ENCODE results near the gene CADM1. TPM values are rescaled to one million over a fixed set of nuclear protein-coding genes. Genes with fewer than 3 reads are reported as not detected.

The CADM1 gene
- total and polyA plus RNA-seq, 10 of the 15 experiments (the other 5 are each of a cell fraction or from before 2014, with no cell fraction given) = 0.03 to 0.48 (median 0.15) TPM; not detected in 3

DNA sequence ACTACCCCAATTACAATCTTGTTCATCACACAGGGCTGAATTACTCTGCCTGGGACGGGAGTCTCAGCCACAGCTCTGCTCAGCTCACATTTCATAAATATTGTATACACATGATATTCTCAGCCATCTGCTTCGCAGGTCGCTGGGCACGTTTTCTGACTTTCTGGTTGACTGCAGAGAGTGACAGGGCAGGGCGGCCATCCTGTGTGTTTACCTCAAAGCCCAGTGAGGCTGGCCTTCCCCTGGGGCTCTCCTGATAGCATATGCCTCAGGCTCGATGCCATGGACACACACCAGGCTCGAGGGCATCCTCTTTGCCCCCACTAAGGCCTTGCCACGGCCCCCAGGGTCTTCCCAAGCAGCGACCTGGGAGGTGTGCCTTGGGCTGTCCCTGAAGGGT is 345.0 kb downstream of the CADM1 start:
- no peaks in the 10 kb centered on the region for H3K9me3 ChIP-seq (replicated peaks; ENCODE audit: control insufficient read depth, insufficient read depth, low read length)
- ChIA-PET SMC1A (ENCODE audit: uncharacterized antibody, unreplicated experiment) (no interaction called here), POLR2A (no interaction called here), RAD21 (ENCODE audit: unreplicated experiment) (no interaction called here), CTCF (interaction anchor here (1.0 kb wide), 1 partner anchor 8 kb away, joined by 3 read pairs; no protein-coding TSS in a partner anchor)
- BruUV-seq (replicated peaks) = no TSS peak
- no peak overlapping the region for H3K4me3 ChIP-seq
- no peaks in the 10 kb centered on the region for H4K20me1 ChIP-seq (ENCODE audit: control insufficient read depth, insufficient read depth)
- ATAC-seq = no peak
- in situ Hi-C loops (cut with MboI) = loop anchor here (10.0 kb wide), 1 partner anchor 64 kb away; no protein-coding TSS in a partner anchor
- FAIRE-seq = no peak
- H3K4me2 ChIP-seq (ENCODE audit: control insufficient read depth, insufficient read depth) = no peak overlapping the region
- intact Hi-C loops (cut with micrococcal nuclease; ENCODE audit: unreplicated experiment) = no loop called here
- peaks cover 0 to 2% of the 10 kb centered on the region in 2 experiments; a peak in 1 of 4 replicates for H3K27me3 ChIP-seq (replicated peaks in 1 of 2; ENCODE audit: control insufficient read depth in 2 of 2, insufficient read depth in 2 of 2, low read length in 1 of 2)
- H3K27ac ChIP-seq (ENCODE audit: control insufficient read depth, insufficient read depth) = no peak overlapping the region
- no peak for DNase-seq (ENCODE audit: low read depth, low spot score)
- no peaks in the 10 kb centered on the region for H3K36me3 ChIP-seq (ENCODE audit: control insufficient read depth in 2 of 2, insufficient read depth in 2 of 2, low read length in 1 of 2)
- no peak overlapping the region for H3K9ac ChIP-seq (ENCODE audit: control insufficient read depth, insufficient read depth, low read length)
- H3K4me1 ChIP-seq (ENCODE audit: control insufficient read depth, insufficient read depth, low read length) = no peaks in the 10 kb centered on the region
- no peak overlapping the region for H2AFZ ChIP-seq (ENCODE audit: control insufficient read depth, low read depth, low read length)
- no peaks in the 10 kb centered on the region for H3K79me2 ChIP-seq (ENCODE audit: control insufficient read depth, insufficient read depth, low read length)
- WGBS (ENCODE audit: insufficient coverage, insufficient replicate concordance, low lambda C conversion rate, missing lambda C conversion rate) = 6% methylated on average over 9 of the region's 9 CpGs
- TF ChIP-seq IKZF2 (IDR thresholded peaks at IDR 0.05) = no peak
- no peak for TF ChIP-seq ZNF24 (IDR thresholded peaks at IDR 0.05)
- TF ChIP-seq BMI1 (IDR thresholded peaks at IDR 0.05; ENCODE audit: borderline replicate concordance) = no peak
- no peak for TF ChIP-seq POLR2AphosphoS5 (IDR thresholded peaks at IDR 0.05; ENCODE audit: low read length)
- no peak for TF ChIP-seq TCF12 (IDR thresholded peaks at IDR 0.05; ENCODE audit: low read depth, low read length)
- TF ChIP-seq, protein P1, sequence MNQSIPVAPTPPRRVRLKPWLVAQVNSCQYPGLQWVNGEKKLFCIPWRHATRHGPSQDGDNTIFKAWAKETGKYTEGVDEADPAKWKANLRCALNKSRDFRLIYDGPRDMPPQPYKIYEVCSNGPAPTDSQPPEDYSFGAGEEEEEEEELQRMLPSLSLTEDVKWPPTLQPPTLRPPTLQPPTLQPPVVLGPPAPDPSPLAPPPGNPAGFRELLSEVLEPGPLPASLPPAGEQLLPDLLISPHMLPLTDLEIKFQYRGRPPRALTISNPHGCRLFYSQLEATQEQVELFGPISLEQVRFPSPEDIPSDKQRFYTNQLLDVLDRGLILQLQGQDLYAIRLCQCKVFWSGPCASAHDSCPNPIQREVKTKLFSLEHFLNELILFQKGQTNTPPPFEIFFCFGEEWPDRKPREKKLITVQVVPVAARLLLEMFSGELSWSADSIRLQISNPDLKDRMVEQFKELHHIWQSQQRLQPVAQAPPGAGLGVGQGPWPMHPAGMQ (IDR thresholded peaks at IDR 0.05; ENCODE audit: borderline replicate concordance) = no peak
- TF ChIP-seq EGR1 (IDR thresholded peaks at IDR 0.05; ENCODE audit: borderline replicate concordance in 1 of 2, low read depth in 2 of 2, low read length in 2 of 2) = no peak
- no peak for TF ChIP-seq CHD1 (IDR thresholded peaks at IDR 0.05; ENCODE audit: low read depth, low read length)
- TF ChIP-seq SIX5 (IDR thresholded peaks at IDR 0.05; ENCODE audit: low read depth, low read length, severe bottlenecking) = no peak
- TF ChIP-seq, protein P2, sequence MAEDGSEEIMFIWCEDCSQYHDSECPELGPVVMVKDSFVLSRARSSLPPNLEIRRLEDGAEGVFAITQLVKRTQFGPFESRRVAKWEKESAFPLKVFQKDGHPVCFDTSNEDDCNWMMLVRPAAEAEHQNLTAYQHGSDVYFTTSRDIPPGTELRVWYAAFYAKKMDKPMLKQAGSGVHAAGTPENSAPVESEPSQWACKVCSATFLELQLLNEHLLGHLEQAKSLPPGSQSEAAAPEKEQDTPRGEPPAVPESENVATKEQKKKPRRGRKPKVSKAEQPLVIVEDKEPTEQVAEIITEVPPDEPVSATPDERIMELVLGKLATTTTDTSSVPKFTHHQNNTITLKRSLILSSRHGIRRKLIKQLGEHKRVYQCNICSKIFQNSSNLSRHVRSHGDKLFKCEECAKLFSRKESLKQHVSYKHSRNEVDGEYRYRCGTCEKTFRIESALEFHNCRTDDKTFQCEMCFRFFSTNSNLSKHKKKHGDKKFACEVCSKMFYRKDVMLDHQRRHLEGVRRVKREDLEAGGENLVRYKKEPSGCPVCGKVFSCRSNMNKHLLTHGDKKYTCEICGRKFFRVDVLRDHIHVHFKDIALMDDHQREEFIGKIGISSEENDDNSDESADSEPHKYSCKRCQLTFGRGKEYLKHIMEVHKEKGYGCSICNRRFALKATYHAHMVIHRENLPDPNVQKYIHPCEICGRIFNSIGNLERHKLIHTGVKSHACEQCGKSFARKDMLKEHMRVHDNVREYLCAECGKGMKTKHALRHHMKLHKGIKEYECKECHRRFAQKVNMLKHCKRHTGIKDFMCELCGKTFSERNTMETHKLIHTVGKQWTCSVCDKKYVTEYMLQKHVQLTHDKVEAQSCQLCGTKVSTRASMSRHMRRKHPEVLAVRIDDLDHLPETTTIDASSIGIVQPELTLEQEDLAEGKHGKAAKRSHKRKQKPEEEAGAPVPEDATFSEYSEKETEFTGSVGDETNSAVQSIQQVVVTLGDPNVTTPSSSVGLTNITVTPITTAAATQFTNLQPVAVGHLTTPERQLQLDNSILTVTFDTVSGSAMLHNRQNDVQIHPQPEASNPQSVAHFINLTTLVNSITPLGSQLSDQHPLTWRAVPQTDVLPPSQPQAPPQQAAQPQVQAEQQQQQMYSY (CRISPR knock-in tag; IDR thresholded peaks at IDR 0.05) = no peak
- TF ChIP-seq NRF1 (conservative IDR thresholded peaks at IDR 0.05; ENCODE audit: low read depth, low read length) = no peak
- no peak for TF ChIP-seq CREB1 (IDR thresholded peaks at IDR 0.05; ENCODE audit: low read depth)
- TF ChIP-seq ZNF622 (IDR thresholded peaks at IDR 0.05) = no peak
- TF ChIP-seq, protein P3, sequence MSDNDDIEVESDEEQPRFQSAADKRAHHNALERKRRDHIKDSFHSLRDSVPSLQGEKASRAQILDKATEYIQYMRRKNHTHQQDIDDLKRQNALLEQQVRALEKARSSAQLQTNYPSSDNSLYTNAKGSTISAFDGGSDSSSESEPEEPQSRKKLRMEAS (IDR thresholded peaks at IDR 0.05; ENCODE audit: low read depth, low read length) = no peak
- TF ChIP-seq, protein P4, sequence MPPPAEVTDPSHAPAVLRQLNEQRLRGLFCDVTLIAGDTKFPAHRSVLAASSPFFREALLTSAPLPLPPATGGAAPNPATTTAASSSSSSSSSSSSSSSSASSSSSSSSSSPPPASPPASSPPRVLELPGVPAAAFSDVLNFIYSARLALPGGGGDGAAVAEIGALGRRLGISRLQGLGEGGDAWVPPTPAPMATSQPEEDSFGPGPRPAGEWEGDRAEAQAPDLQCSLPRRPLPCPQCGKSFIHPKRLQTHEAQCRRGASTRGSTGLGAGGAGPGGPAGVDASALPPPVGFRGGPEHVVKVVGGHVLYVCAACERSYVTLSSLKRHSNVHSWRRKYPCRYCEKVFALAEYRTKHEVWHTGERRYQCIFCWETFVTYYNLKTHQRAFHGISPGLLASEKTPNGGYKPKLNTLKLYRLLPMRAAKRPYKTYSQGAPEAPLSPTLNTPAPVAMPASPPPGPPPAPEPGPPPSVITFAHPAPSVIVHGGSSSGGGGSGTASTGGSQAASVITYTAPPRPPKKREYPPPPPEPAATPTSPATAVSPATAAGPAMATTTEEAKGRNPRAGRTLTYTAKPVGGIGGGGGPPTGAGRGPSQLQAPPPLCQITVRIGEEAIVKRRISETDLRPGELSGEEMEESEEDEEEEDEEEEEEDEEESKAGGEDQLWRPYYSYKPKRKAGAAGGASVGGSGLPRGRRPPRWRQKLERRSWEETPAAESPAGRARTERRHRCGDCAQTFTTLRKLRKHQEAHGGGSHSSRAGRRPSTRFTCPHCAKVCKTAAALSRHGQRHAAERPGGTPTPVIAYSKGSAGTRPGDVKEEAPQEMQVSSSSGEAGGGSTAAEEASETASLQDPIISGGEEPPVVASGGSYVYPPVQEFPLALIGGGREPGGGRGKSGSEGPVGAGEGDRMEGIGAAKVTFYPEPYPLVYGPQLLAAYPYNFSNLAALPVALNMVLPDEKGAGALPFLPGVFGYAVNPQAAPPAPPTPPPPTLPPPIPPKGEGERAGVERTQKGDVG (CRISPR knock-in tag; IDR thresholded peaks at IDR 0.05) = no peak
